Measurements from ENCODE around the gene CBFA2T2. TPM values are rescaled to one million over a fixed set of nuclear protein-coding genes. Genes with fewer than 3 reads are reported as not detected.
A peak's percentile ranks its signal among the peaks of the same experiment; 100 is the strongest.

The CBFA2T2 gene
- total and polyA plus RNA-seq, 2 donors (not counting 3 experiments of a cell fraction or from before 2014, with no cell fraction given), result 10.7 to 12.1 TPM

GRCh38 chr20:33662172-33662571 is 172.3 kb downstream of the CBFA2T2 start, which contains the start of gene C20orf144:
Gene C20orf144, plus strand, starts transcription at chr20:33662327. Its CDS starts 19 bp downstream, at chr20:33662346.
- H3K27me3 ChIP-seq (ENCODE audit: control insufficient read depth in 2 of 2, insufficient read depth in 2 of 2, low read length in 2 of 2), result no peaks in the 10 kb centered on the region
- no peaks in the 10 kb centered on the region for H3K9me3 ChIP-seq (replicated peaks; ENCODE audit: control insufficient read depth, insufficient read depth, low read length)
- no peak within 1 kb of the TSS for H3K9ac ChIP-seq (replicated peaks; ENCODE audit: extremely low read depth, insufficient read depth, low read length)
- H4K20me1 ChIP-seq (replicated peaks; ENCODE audit: control insufficient read depth, extremely low read depth, insufficient read depth, low read length), result no peaks in the 10 kb centered on the region
- BruUV-seq (replicated peaks), result no TSS peak
- no peak for TF ChIP-seq POLR2AphosphoS5 (IDR thresholded peaks at IDR 0.05; ENCODE audit: insufficient read depth, low read depth, low read length)
- TF ChIP-seq EZH2 (IDR thresholded peaks at IDR 0.05; ENCODE audit: borderline replicate concordance, low read depth, low read length, severe bottlenecking), result no peak
- TF ChIP-seq MAX (IDR thresholded peaks at IDR 0.05; ENCODE audit: insufficient read depth, insufficient read length), result no peak
- TF ChIP-seq POLR2A (IDR thresholded peaks at IDR 0.05; ENCODE audit: low read depth, low read length), result no peak
- TF ChIP-seq JUN (IDR thresholded peaks at IDR 0.05; ENCODE audit: borderline replicate concordance, insufficient read depth, insufficient read length, low read depth), result no peak
- no peak for TF ChIP-seq CTCF (IDR thresholded peaks at IDR 0.05; ENCODE audit: extremely low read depth in 1 of 2, insufficient read depth in 1 of 2, low read depth in 1 of 2, low read length in 2 of 2)
- peak within 1 kb of the TSS; percentile 56 to 75 (median 59) for H3K4me3 ChIP-seq (replicated peaks in 1 of 3; ENCODE audit: insufficient read depth in 1 of 3, low read depth in 1 of 3, low read length in 3 of 3)
- CTCF ChIA-PET, result no interaction called here
- peaks cover 19% of the 10 kb centered on the region for H3K4me1 ChIP-seq (ENCODE audit: control insufficient read depth, extremely low read depth, insufficient read depth, low read length)
- dilution Hi-C loops (cut with MboI; ENCODE audit: extremely low pct_ligation_motif_present, low sequenced_read_pairs) (no loop called here), intact Hi-C loops (cut with micrococcal nuclease) (loop anchor here (10.0 kb wide), 1 partner anchor 333 kb away; the partner anchor contains the start of gene RALY)
- no peaks in the 10 kb centered on the region for H3K36me3 ChIP-seq (ENCODE audit: control insufficient read depth in 2 of 2, extremely low read depth in 1 of 2, insufficient read depth in 2 of 2, low read length in 2 of 2)
- H3K79me2 ChIP-seq (ENCODE audit: control insufficient read depth, insufficient read depth, low read length), result no peaks in the 10 kb centered on the region
- H2AFZ ChIP-seq (ENCODE audit: low read depth, low read length), result peak within 1 kb of the TSS; percentile 80
- POLR2A ChIA-PET, result no interaction called here
- peak within 1 kb of the TSS; percentile 86 for H3K4me2 ChIP-seq (ENCODE audit: insufficient read depth, low read length)
- no peak for FAIRE-seq
- no peaks in the 10 kb centered on the region for H3K9me1 ChIP-seq (replicated peaks; ENCODE audit: control insufficient read depth, extremely low read depth, insufficient read depth, low read length)
- peak within 1 kb of the TSS; percentile 43 for H3K27ac ChIP-seq (ENCODE audit: insufficient read depth, low read depth, low read length)
- DNase-seq (ENCODE audit: low read depth, low spot score), result no peak
